K562 (cell line): Measurements from ENCODE around the gene SHC1. TPM values are rescaled to one million over a fixed set of nuclear protein-coding genes. Genes with fewer than 3 reads are reported as not detected.

Experiments
- ARNT ChIP-seq, 2 experiments: fragments of 450-650 bp; IDR thresholded peaks; 2 replicates each; pipeline ENCODE4 v1.6.1; 2016; ENCODE audit warnings: mild to moderate bottlenecking in 1 of 2
- CREB1 ChIP-seq, 2 experiments: sonication (generic) in 1 of 2; formaldehyde crosslinking in 1 of 2; IDR thresholded peaks; 2 replicates each; pipeline versions ENCODE4 v1.6.1 to v1.8.0; 2012 to 2022; ENCODE audit warnings: inconsistent platforms in 1 of 2, mild to moderate bottlenecking in 1 of 2, missing genetic modification reagents in 1 of 2, moderate library complexity in 1 of 2
- CREB3 ChIP-seq: fragments of 450-650 bp; conservative IDR thresholded peaks from 2 replicates; pipeline ENCODE4 v1.6.1; 2016; ENCODE audit warnings: missing genetic modification characterization, low read depth, mild to moderate bottlenecking, missing compliant biosample characterization, moderate library complexity
- CREBBP ChIP-seq: IDR thresholded peaks from one replicate; pipeline ENCODE4 v1.6.1; 2012; ENCODE audit warnings: low read depth, mild to moderate bottlenecking, control low read depth, inconsistent platforms, low read length
- CUX1 ChIP-seq: fragments of 200-800 bp; sonication (Bioruptor generic); IDR thresholded peaks from 2 replicates; pipeline ENCODE4 v1.6.1; 2016; ENCODE audit warnings: missing genetic modification characterization, missing compliant biosample characterization
- ERF ChIP-seq: fragments of 450-650 bp; formaldehyde crosslinking; IDR thresholded peaks from 2 replicates; pipeline ENCODE4 v1.4.0; 2020; ENCODE audit warnings: mild to moderate bottlenecking, mixed read lengths
- ETV6 ChIP-seq, 3 experiments: fragments of 150-350 bp in 1 of 3; sonication (generic) in 1 of 3; formaldehyde crosslinking in 1 of 3; IDR thresholded peaks; 2 replicates each; pipeline versions ENCODE4 v1.6.1 to v1.8.0; 2014 to 2022; ENCODE audit warnings: borderline replicate concordance in 2 of 3, low read depth in 2 of 3, antibody characterized with exemption in 1 of 3, low read length in 1 of 3, mild to moderate bottlenecking in 1 of 3, missing genetic modification reagents in 1 of 3
- HDAC2 ChIP-seq: fragments of 450-650 bp; IDR thresholded peaks from 2 replicates; pipeline ENCODE4 v1.6.1; 2016; ENCODE audit warnings: mild to moderate bottlenecking
- KLF10 ChIP-seq: fragments of 250-450 bp; sonication (Bioruptor Pico); IDR thresholded peaks from 2 replicates; pipeline ENCODE4 v1.6.1; 2021; ENCODE audit warnings: matching md5 sums
- LARP7 ChIP-seq: fragments of 450-650 bp; IDR thresholded peaks from 2 replicates; pipeline ENCODE4 v1.6.1; 2016
- MAX ChIP-seq: sonication (generic); formaldehyde crosslinking; IDR thresholded peaks from 2 replicates; pipeline ENCODE4 v1.9.0; 2022; ENCODE audit warnings: mild to moderate bottlenecking, missing genetic modification reagents
- MAZ ChIP-seq, 2 experiments: fragments of 450-650 bp in 1 of 2; sonication (generic) in 1 of 2; formaldehyde crosslinking; IDR thresholded peaks in 1 of 2; conservative IDR thresholded peaks in 1 of 2; 2 replicates each; pipeline versions ENCODE4 v1.4.0 to v1.5.0; 2020; ENCODE audit warnings: mild to moderate bottlenecking in 1 of 2, missing genetic modification reagents in 1 of 2
- MBD2 ChIP-seq: sonication (generic); IDR thresholded peaks from 2 replicates; pipeline ENCODE4 v1.6.1; 2016; ENCODE audit warnings: low read depth, borderline replicate concordance
- MTA3 ChIP-seq: fragments of 450-650 bp; formaldehyde crosslinking; IDR thresholded peaks from 2 replicates; pipeline ENCODE4 v1.6.1; 2017; ENCODE audit warnings: mild to moderate bottlenecking, borderline replicate concordance
- PHF20 ChIP-seq: fragments of 450-650 bp; IDR thresholded peaks from 2 replicates; pipeline ENCODE4 v1.6.1; 2018; ENCODE audit not compliant: partially characterized antibody
- RBM39 ChIP-seq: fragments of 200-400 bp; formaldehyde crosslinking; optimal IDR thresholded peaks from 2 replicates; pipeline ENCODE3; 2018; ENCODE audit warnings: low read depth, low read length
- RUNX1 ChIP-seq: sonication (generic); IDR thresholded peaks from 2 replicates; pipeline ENCODE4 v1.6.1; 2016; ENCODE audit warnings: antibody characterized with exemption, low read depth
- SREBF2 ChIP-seq: sonication (generic); formaldehyde crosslinking; IDR thresholded peaks from 2 replicates; pipeline ENCODE4 v1.4.0; 2020; ENCODE audit warnings: mild to moderate bottlenecking, missing genetic modification reagents
- polyA plus RNA-seq, 8 experiments: library from polyadenylated mRNA; depleted of rRNA in 4 of 8; stranded (reverse) in 5 of 8; unstranded in 3 of 8; fragments of >200 nt; fragmentation: Nextera tagmentation in 2 of 8; fragmentation: Illumina TruSeq in 1 of 8; extraction: Ambion mirVana in 2 of 8; extraction: Trizol in 1 of 8; gene quantifications; 2 replicates each; pipeline versions ENCODE4 v1.2.1 to v1.2.3, GENCODE V29; 2011 to 2014; ENCODE audit warnings: inconsistent platforms in 1 of 8, missing spikeins in 1 of 8
- total RNA-seq, 7 experiments: library from RNA; depleted of rRNA in 6 of 7; stranded (reverse); fragments of >200 nt in 6 of 7; fragmentation: Illumina TruSeq in 2 of 7; extraction: Trizol in 2 of 7; gene quantifications; 2 replicates each; pipeline versions ENCODE4 v1.2.1 to v1.2.3, GENCODE V29; 2011 to 2021; ENCODE audit warnings: low replicate concordance in 1 of 7
- TF ChIP-seq, protein P1 (sequence below): sonication (generic); formaldehyde crosslinking; IDR thresholded peaks from 2 replicates; pipeline ENCODE4 v1.8.1; 2022; ENCODE audit warnings: missing genetic modification reagents

SHC1 gene
- total and polyA plus RNA-seq, 9 of the 15 experiments (the other 6 are each of a cell fraction or from before 2014, with no cell fraction given): 4.1 to 113 (median 51.9) TPM

GRCh38 chr1:154970631-154971340, at the start of gene SHC1 (continued):
- TF ChIP-seq MAX: peak; percentile 34; the same call in 1 of the 2 replicates
- TF ChIP-seq HDAC2: no peak; the same call in 1 of the 2 replicates
- TF ChIP-seq CREB1 (IDR thresholded peaks at IDR 0.05): no peak
- no peak for TF ChIP-seq CREB1 (CRISPR knock-in tag; IDR thresholded peaks at IDR 0.05)
- TF ChIP-seq, protein P1, sequence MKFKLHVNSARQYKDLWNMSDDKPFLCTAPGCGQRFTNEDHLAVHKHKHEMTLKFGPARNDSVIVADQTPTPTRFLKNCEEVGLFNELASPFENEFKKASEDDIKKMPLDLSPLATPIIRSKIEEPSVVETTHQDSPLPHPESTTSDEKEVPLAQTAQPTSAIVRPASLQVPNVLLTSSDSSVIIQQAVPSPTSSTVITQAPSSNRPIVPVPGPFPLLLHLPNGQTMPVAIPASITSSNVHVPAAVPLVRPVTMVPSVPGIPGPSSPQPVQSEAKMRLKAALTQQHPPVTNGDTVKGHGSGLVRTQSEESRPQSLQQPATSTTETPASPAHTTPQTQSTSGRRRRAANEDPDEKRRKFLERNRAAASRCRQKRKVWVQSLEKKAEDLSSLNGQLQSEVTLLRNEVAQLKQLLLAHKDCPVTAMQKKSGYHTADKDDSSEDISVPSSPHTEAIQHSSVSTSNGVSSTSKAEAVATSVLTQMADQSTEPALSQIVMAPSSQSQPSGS: no peak
- TF ChIP-seq CREBBP: no peak
- no peak for TF ChIP-seq SREBF2
- TF ChIP-seq MAZ (CRISPR knock-in tag; conservative IDR thresholded peaks at IDR 0.05 in 1 of 2, IDR thresholded peaks at IDR 0.05 in 1 of 2): peak; percentile 83 to 85
- TF ChIP-seq CUX1 (CRISPR knock-in tag): no peak
- TF ChIP-seq KLF10 (CRISPR knock-in tag): no peak
- no peak for TF ChIP-seq CREB3 (tag)
- peak; percentile 51 to 63; a peak in 2 of 4 replicates for TF ChIP-seq ARNT (IDR thresholded peaks at IDR 0.05)
- no peak for TF ChIP-seq MBD2
- TF ChIP-seq RBM39: no peak
- no peak for TF ChIP-seq LARP7
- TF ChIP-seq ERF (CRISPR knock-in tag): no peak
- no peak for TF ChIP-seq PHF20
- TF ChIP-seq RUNX1: no peak
- TF ChIP-seq ETV6 (IDR thresholded peaks at IDR 0.05; ENCODE audit: borderline replicate concordance in 1 of 2, low read depth in 2 of 2, low read length in 1 of 2): no peak
- no peak for TF ChIP-seq ETV6 (CRISPR knock-in tag; IDR thresholded peaks at IDR 0.05; ENCODE audit: borderline replicate concordance)
- TF ChIP-seq MTA3: peak; percentile 57; the same call in 1 of the 2 replicates
